HG02884 (cell line): ENCODE measurements around the gene MGARP.
"Not testable (repeated sequence)": the region's sequence is repeated elsewhere in the genome, so short reads cannot be mapped to it uniquely, and the experiment has no call there.

ENCODE experiments used
- ATAC-seq: cut with Tn5 transposase; IDR thresholded peaks from one replicate; pipeline ENCODE4 v1.9.1; 2021; ENCODE audit warnings: mild to moderate bottlenecking, moderate library complexity; ENCODE audit not compliant: unreplicated experiment

Gene MGARP

DNA sequence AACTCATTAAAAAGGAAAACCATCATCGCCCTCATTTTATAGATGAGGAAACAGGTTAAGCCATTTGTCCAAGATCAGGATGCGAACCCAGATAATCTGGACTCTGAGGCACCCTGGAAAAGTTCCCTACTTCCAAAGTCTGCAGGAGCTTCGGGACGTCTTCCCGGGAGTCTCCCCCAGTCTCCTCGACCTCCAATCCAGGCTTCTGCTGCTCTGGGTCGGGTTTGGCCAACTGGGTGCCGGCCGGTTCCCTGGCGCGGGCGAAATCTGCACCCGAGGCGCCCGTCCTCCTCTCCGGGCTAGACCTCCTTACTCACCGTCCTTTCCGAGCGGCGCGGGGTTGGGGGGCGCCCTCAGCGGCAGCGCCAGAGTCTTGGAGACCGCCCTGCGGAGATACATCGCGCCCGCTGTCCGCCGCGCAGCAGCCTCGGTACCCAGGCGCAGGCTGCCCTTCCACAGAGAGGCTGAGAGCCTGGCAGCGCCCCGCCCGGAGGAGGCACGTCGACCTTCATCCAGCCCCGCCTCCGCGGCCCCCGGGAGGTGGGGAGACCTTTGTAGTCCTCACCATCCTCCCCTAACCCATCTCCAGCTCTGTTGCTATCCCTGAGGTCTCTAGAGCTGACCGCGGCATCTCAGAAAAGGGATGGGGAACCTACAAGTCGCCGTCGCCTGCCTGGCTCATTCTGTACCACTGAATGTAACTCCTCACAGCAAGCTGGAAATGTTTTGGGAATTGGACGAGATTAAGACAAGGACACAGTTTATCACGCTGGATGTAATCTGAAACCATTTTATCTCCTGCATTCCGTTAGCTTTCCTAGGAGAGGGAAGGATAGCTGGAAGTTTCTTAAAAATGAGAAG is at the start of gene MGARP:
TSS of gene MGARP (minus strand) at position 466 of the 861 bp plus-strand sequence. CDS start at position 399, 67 bp downstream.
- no peak for ATAC-seq

GRCh38 chr4:139329665-139330200 is 49.7 kb upstream of the MGARP start:
- no peak for ATAC-seq

DNA sequence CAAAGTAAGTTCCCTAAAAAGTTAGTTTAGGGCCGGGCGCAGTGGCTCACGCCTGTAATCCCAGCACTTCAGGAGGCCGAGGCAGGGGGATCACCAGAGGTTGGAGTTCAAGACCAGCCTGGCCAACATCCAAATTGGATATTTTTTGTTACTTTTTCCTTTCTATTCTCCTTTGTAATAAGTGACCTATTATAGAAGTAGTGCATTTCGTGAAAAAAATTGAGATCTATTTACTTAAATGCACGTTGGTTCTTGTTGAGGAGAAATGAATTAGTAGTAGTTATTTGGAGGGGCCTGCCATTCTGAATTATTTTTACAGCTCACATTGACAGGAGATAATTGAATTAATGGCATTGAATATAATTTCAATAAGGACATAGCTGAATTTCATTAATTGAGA is 44.6 kb upstream of the MGARP start:
- ATAC-seq = no peak

DNA sequence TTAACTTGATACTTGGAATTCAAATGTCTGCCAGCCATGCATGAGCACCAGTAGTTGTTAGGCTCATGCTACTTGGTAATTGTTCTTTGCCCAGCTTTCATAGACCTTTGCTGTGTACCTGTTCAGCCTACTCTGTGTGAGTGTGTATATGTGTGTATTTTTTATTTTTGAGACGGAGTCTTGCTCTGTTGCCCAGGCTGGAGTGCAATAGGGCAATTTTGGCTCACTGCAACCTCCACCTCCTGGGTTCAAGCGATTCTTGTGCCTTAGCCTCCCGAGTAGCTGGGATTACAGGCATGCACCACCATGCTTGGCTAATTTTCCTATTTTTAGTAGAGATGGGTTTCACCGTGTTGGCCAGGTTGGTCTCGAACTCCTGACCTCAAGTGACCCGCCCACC is 42.5 kb upstream of the MGARP start:
- ATAC-seq = not testable (repeated sequence)

DNA sequence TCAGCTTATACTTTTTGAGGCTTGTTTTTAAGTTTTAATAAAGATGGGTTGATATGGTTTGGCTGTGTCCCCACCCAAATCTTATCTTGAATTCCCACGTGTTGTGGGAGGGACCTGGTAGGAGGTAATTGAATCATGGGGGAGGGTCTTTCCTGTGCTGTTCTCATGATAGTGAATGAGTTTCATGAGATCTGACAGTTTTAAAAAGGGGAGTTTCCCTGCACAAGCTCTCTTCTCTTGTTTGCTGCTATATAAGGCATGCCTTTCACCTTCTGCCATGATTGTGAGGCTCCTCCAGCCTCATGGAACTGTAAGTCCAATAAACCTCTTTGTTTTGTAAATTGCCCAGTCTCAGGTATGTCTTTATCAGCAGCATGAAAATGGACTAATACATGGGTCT is 42.0 kb upstream of the MGARP start:
- ATAC-seq = not testable (repeated sequence)

DNA sequence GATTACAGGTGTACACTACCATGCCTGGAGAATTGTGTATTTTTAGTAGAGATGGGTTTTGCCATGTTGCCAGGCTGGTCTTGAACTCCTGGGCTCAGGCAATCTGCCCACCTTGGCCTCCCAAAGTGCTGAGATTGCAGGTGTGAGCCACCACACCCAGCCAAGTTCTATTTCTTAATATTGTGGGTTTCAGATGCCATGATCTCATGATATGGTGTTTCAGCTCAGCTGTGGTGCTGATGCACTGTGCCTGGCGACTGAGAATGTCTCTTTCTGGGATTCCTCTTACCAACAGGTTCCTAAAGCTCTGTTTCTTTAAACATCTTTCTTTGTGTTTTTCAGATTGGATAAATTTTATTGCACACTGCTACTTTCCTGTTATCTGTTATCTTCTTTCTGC is 39.5 kb upstream of the MGARP start:
- no peak for ATAC-seq

DNA sequence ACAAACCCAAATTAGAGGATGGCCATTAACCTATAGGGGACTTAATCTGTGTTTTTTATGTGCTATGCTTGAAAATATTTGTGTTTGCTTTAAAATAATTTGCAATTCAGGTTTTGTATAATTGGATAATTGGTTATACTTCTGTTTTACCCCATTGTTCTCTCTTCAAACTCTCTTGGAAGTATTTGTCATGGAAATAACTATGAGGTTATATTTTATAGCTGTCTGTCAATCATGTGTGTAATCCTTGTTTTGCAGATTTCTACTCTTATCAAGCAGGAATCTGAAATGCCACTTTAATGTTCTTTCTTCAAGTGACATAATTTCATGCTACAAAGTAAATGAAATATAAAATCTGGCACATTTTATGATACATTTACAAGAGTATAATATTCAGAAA is 37.6 kb upstream of the MGARP start:
- ATAC-seq = no peak

DNA sequence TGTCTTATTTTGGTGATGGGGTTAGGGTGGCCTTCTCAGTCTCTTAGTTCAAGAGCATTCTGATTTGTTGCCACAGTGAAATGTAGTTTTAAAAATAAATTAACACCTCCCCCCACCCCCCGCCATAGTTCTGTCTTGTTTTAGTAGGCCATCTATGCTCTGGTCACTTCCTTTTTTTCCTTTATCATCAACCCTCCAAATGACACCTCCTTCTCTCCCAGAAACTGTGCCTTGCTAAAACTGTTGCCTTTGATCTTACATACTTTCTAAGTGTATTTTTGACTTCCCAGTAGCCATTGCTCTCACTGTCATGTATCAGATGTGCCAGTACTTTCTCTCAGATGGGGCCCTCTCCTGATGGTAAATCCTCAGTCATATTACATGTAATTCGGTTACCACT is 36.7 kb upstream of the MGARP start:
- ATAC-seq = no peak

GRCh38 chr4:139315221-139315675 is 35.2 kb upstream of the MGARP start:
- ATAC-seq = peak; percentile 62

DNA sequence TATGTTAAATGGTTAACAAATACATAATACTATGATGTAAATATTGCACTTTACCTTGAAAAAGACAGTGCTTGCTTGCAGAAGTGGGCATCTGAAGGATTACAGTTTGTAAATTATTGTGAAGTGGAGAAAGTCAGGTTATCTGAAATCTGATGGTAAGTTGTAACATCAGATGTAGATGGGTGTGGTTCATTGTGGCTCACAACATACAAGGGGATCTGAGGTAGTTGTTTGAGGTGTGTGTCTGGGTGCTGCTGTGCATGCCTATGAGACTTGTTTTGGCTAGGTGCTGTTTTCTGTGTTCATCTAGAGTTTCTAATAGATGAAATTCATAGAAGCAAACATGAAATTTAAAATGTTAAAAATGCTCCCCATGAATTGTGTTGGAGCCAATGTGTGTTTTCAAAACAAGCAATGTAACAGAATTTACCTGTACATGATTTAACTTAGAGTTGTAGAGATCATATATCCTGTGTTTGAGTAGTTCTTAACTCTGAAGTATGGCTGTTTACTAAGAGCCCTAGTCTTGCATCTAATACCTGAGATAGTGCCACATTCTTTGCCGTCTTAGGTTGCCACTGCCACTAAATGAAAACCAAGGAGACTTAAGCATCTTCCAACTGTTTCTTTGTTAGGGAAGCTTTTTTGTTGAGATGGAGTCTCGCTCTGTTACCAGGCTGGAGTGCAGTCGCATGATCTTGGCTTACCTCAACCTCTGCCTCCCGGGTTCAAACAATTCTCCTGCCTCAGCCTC is 34.2 kb upstream of the MGARP start:
- no peak for ATAC-seq

DNA sequence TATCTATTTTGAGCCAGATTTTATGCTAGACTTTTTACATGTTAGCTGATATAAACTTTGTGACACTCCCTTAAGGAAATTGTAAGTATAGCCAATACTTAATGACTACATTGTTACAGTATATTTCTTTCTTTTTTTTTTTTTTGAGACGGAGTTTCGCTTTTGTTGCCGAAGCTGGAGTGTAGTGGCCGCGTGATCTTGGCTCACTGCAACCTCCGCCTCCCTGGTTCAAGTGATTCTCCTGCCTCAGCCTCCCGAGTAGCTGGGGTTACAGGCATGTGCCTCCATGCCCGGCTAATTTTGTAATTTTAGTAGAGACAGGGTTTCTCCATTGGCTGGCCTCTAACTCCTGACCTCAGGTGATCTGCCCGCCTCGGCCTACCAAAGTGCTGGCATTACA is 33.4 kb upstream of the MGARP start:
- ATAC-seq = not testable (repeated sequence)

GRCh38 chr4:139312552-139313332 is 32.7 kb upstream of the MGARP start:
- ATAC-seq = no peak

- no peak for ATAC-seq
These were observed 31.9 kb upstream of the MGARP start for GRCh38 chr4:139311909-139312308.

DNA sequence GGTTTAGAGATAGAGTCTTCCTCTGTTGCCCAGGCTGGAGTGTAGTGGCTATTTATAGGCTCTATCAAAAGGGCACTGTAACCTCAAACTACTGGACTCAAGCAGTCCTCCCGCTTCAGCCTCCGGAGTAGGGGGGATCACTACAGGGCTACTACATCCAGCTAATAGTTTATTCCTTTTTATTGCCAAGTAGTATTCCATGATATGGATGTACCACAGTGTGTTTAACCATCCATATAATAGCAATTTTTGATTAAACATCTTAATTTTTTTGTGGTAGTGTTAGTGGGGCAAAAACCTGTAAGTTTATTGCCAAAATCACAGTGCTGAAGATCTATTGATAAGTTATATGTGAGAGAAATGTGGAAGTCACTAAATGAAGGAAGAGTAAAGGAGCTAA is 24.9 kb upstream of the MGARP start:
- ATAC-seq = no peak

DNA sequence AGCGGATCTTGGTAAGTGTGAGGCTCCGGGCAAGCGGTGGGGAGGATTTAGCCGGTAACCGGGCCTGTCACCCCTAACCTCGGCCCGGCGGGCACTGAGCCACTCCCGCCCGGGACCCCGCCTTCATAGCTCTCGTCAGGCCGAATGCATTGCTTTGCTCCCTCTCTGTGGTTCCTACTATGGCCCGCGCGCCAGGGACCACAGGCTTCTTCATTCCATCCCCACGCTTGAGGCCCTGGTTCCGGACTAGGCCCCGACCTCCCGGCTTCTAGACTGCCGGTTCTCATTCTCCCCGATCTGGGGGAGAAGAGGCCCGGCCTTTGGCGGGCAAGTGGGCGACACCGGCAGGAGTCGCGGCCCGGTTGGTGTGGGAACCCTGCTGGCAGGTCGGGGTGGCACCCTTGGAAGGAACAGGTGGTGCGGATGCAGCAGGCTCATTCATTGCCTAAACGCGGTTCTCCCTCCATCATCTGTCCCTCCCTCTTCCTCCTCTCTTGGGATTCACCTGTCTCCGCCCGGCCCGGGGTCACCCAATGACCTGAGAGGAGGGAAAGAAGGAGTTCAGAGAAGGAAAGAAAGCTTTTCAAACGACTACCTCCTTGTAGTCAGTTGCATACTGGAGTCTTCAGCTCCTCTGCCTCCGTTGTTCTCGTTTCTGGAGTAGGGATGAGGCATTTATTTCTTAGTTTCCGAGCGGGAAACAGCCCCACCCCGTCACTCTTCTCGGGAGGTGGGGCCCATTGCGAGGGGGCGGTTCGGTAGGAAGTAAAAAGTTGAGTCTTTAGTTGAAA is 22.0 kb upstream of the MGARP start, which contains the start of gene NDUFC1:
TSS of gene NDUFC1 (minus strand) at position 657 of the 791 bp plus-strand sequence. CDS start 6,679 bp downstream, outside the sequence.
- peak; percentile 32 for ATAC-seq

GRCh38 chr4:139301113-139301820 is 21.2 kb upstream of the MGARP start, which contains the start of gene NAA15:
NAA15 (plus strand) TSS chr4:139301505; CDS start chr4:139301778, 273 bp downstream.
- peak; percentile 71 for ATAC-seq

GRCh38 chr4:139300431-139301112 is 20.5 kb upstream of the MGARP start:
- peak; percentile 3 for ATAC-seq

- ATAC-seq = no peak
These were observed 19.5 kb upstream of the MGARP start for GRCh38 chr4:139299536-139299935.

GRCh38 chr4:139297001-139297410 is 17.0 kb upstream of the MGARP start:
- ATAC-seq = no peak
